WTC11 (cell line): ENCODE measurements around the gene SCD5. TPM values are rescaled to one million over a fixed set of nuclear protein-coding genes. Genes with fewer than 3 reads are reported as not detected.

ENCODE experiments used
- ATAC-seq: fragments of 200-7000 bp; cut with Tn5 transposase; 2 replicates; pipeline ENCODE4 v1.10.0; 2021; ENCODE audit warnings: mild to moderate bottlenecking, moderate library complexity
- CTCF ChIA-PET: fragments of 300-600 bp; sonication (Branson Sonifier 250); formaldehyde crosslinking; loops from one replicate; lab custom pipeline; 2021; ENCODE audit warnings: antibody characterized with exemption; lab: Charles Lee
- POLR2A ChIA-PET: fragments of 350-600 bp; sonication (Branson Sonifier 250); formaldehyde crosslinking; loops from one replicate; lab custom pipeline; 2021; ENCODE audit warnings: antibody characterized with exemption; lab: Charles Lee
- DNase-seq: peaks from one replicate; pipeline ENCODE4 v3.0.0; 2021; ENCODE audit warnings: low spot score
- H3K27ac Mint-ChIP-seq: 2 replicates; pipeline ENCODE4 v1.8.0; 2021; ENCODE audit warnings: mixed read lengths
- H3K27me3 Mint-ChIP-seq: 2 replicates; pipeline ENCODE4 v1.8.0; 2021; ENCODE audit warnings: low read depth, mild to moderate bottlenecking, moderate library complexity, mixed read lengths
- H3K36me3 Mint-ChIP-seq: 2 replicates; pipeline ENCODE4 v1.8.0; 2021; ENCODE audit warnings: mixed read lengths
- H3K4me1 Mint-ChIP-seq: 2 replicates; pipeline ENCODE4 v1.8.0; 2022; ENCODE audit warnings: mixed read lengths
- H3K4me3 Mint-ChIP-seq: 2 replicates; pipeline ENCODE4 v1.8.0; 2021; ENCODE audit warnings: mild to moderate bottlenecking, moderate library complexity, mixed read lengths
- H3K9me3 Mint-ChIP-seq: 2 replicates; pipeline ENCODE4 v1.8.0; 2021; ENCODE audit warnings: mixed read lengths
- ATF6 ChIP-seq: sonication (generic); formaldehyde crosslinking; IDR thresholded peaks from 2 replicates; pipeline ENCODE4 v1.8.1; 2023; ENCODE audit warnings: mild to moderate bottlenecking, missing genetic modification reagents
- CREB1 ChIP-seq: sonication (generic); formaldehyde crosslinking; IDR thresholded peaks from 2 replicates; pipeline ENCODE4 v1.8.0; 2023; ENCODE audit warnings: mild to moderate bottlenecking, missing genetic modification reagents
- E2F4 ChIP-seq: sonication (generic); formaldehyde crosslinking; IDR thresholded peaks from 2 replicates; pipeline ENCODE4 v1.8.1; 2022; ENCODE audit warnings: low read depth, mild to moderate bottlenecking, moderate library complexity, missing genetic modification reagents, borderline replicate concordance
- E2F5 ChIP-seq: sonication (generic); formaldehyde crosslinking; IDR thresholded peaks from 2 replicates; pipeline ENCODE4 v1.8.1; 2022; ENCODE audit warnings: mild to moderate bottlenecking, moderate library complexity, missing genetic modification reagents
- FOXP4 ChIP-seq: sonication (generic); formaldehyde crosslinking; IDR thresholded peaks from 2 replicates; pipeline ENCODE4 v1.8.0; 2022; ENCODE audit warnings: mild to moderate bottlenecking, missing genetic modification reagents
- MLX ChIP-seq: sonication (generic); formaldehyde crosslinking; IDR thresholded peaks from 2 replicates; pipeline ENCODE4 v1.8.1; 2023; ENCODE audit warnings: mild to moderate bottlenecking, missing genetic modification reagents, moderate library complexity
- NR1H2 ChIP-seq: sonication (generic); formaldehyde crosslinking; IDR thresholded peaks from 2 replicates; pipeline ENCODE4 v1.9.0; 2021; ENCODE audit warnings: mild to moderate bottlenecking, moderate library complexity, missing genetic modification reagents
- NR2C2 ChIP-seq: sonication (generic); formaldehyde crosslinking; IDR thresholded peaks from 2 replicates; pipeline ENCODE4 v1.8.0; 2022; ENCODE audit warnings: mild to moderate bottlenecking, missing genetic modification reagents
- NR3C1 ChIP-seq: sonication (generic); formaldehyde crosslinking; conservative IDR thresholded peaks from 2 replicates; pipeline ENCODE4 v1.8.1; 2023; ENCODE audit warnings: low read depth, mild to moderate bottlenecking, missing genetic modification reagents
- TEAD4 ChIP-seq: sonication (generic); formaldehyde crosslinking; IDR thresholded peaks from 2 replicates; pipeline ENCODE4 v1.8.0; 2022; ENCODE audit warnings: mild to moderate bottlenecking, missing genetic modification reagents
- USF1 ChIP-seq: sonication (generic); formaldehyde crosslinking; IDR thresholded peaks from 2 replicates; pipeline ENCODE4 v1.8.0; 2022; ENCODE audit warnings: mild to moderate bottlenecking, missing genetic modification reagents
- ZNF138 ChIP-seq: sonication (generic); formaldehyde crosslinking; conservative IDR thresholded peaks from 2 replicates; pipeline ENCODE4 v1.8.1; 2022; ENCODE audit warnings: mild to moderate bottlenecking, moderate library complexity, missing genetic modification reagents
- ZNF263 ChIP-seq: sonication (generic); formaldehyde crosslinking; IDR thresholded peaks from 2 replicates; pipeline ENCODE4 v1.8.1; 2022; ENCODE audit warnings: low read depth, mild to moderate bottlenecking, moderate library complexity, missing genetic modification reagents
- ZNF281 ChIP-seq: sonication (generic); formaldehyde crosslinking; IDR thresholded peaks from 2 replicates; pipeline ENCODE4 v1.8.0; 2023; ENCODE audit warnings: mild to moderate bottlenecking, missing genetic modification reagents
- ZNF317 ChIP-seq: sonication (generic); formaldehyde crosslinking; IDR thresholded peaks from 2 replicates; pipeline ENCODE4 v1.8.1; 2023; ENCODE audit warnings: low read depth, mild to moderate bottlenecking, moderate library complexity, missing genetic modification reagents, borderline replicate concordance
- ZNF425 ChIP-seq: fragments of 250-450 bp; sonication (Bioruptor Pico); conservative IDR thresholded peaks from 2 replicates; pipeline ENCODE4 v1.9.0; 2021; ENCODE audit warnings: mild to moderate bottlenecking
- total RNA-seq: library from RNA; stranded (reverse); gene quantifications from 3 replicates; pipeline ENCODE4 v1.2.3, GENCODE V29; 2021

The SCD5 gene
- total RNA-seq, 1 experiment from 2014 or later, result 6.3 TPM

- Mint-ChIP-seq H3K27ac (peak overlapping the region; percentile 55), H3K27me3 (no peaks in the 10 kb centered on the region), H3K36me3 (no peaks in the 10 kb centered on the region), H3K9me3 (no peaks in the 10 kb centered on the region), H3K4me3 (no peak overlapping the region), H3K4me1 (peaks cover 50% of the 10 kb centered on the region)
- ATAC-seq (peak; percentile 54), DNase-seq (no peak)
- ChIA-PET POLR2A (no interaction called here), CTCF (interaction anchor here (1.0 to 1.4 kb wide), 2 partner anchors 122 to 154 kb away, joined by 3 to 9 read pairs; no protein-coding TSS in a partner anchor)
- no peak for TF ChIP-seq E2F5 (CRISPR knock-in tag)
- TF ChIP-seq ZNF281 (CRISPR knock-in tag), result no peak
- TF ChIP-seq USF1 (CRISPR knock-in tag), result no peak
- no peak for TF ChIP-seq CREB1 (CRISPR knock-in tag)
- no peak for TF ChIP-seq ZNF317 (CRISPR knock-in tag)
- no peak for TF ChIP-seq NR2C2
These were observed 213.7 kb downstream of the SCD5 start for GRCh38 chr4:82584931-82585330.

- ChIA-PET CTCF (interaction anchor here (1.0 to 1.4 kb wide), 2 partner anchors 121 to 155 kb away, joined by 3 to 9 read pairs; no protein-coding TSS in a partner anchor), POLR2A (no interaction called here)
- Mint-ChIP-seq H3K9me3 (no peaks in the 10 kb centered on the region), H3K27ac (peak overlapping the region; percentile 34; the same call in 1 of the 2 replicates), H3K4me1 (peaks cover 50% of the 10 kb centered on the region), H3K4me3 (no peak overlapping the region), H3K36me3 (no peaks in the 10 kb centered on the region), H3K27me3 (no peaks in the 10 kb centered on the region)
- DNase-seq (no peak), ATAC-seq (no peak)
- TF ChIP-seq NR1H2, result no peak
- no peak for TF ChIP-seq ZNF263
These were observed 214.6 kb downstream of the SCD5 start for GRCh38 chr4:82583897-82584587.

- no peaks in the 10 kb centered on the region for H3K36me3 Mint-ChIP-seq
- POLR2A ChIA-PET, result no interaction called here
These were observed 218.7 kb downstream of the SCD5 start for GRCh38 chr4:82579932-82580331.

More at GRCh38 chr4:82579932-82580331, 218.7 kb downstream of the SCD5 start:
- no peaks in the 10 kb centered on the region for H3K9me3 Mint-ChIP-seq
- H3K27ac Mint-ChIP-seq, result no peak overlapping the region
- DNase-seq (no peak), ATAC-seq (no peak)
- TF ChIP-seq NR1H2, result no peak
- no peak for TF ChIP-seq NR3C1 (CRISPR knock-in tag)
- no peak for TF ChIP-seq ZNF425
- TF ChIP-seq ATF6, result no peak
- TF ChIP-seq MLX, result no peak
- TF ChIP-seq E2F4 (CRISPR knock-in tag), result no peak
- no peak for TF ChIP-seq FOXP4 (CRISPR knock-in tag)
- TF ChIP-seq ZNF138, result no peak
- no peak for TF ChIP-seq TEAD4 (CRISPR knock-in tag)
- H3K4me3 Mint-ChIP-seq, result no peak overlapping the region
- H3K4me1 Mint-ChIP-seq, result peaks cover 23% of the 10 kb centered on the region
- CTCF ChIA-PET, result no interaction called here
- H3K27me3 Mint-ChIP-seq, result no peaks in the 10 kb centered on the region; the same call in 1 of the 2 replicates
